ENCODE data around the gene PLD4.

The PLD4 gene

GRCh38 chr14:104956290-104956890 is 31.7 kb downstream of the PLD4 start:
- no peak overlapping the region for H3K4me2 ChIP-seq (ENCODE audit: low read length)
- TF ChIP-seq EZH2phosphoT487 (IDR thresholded peaks at IDR 0.05; ENCODE audit: borderline replicate concordance, low read length) (no peak), CTCF (IDR thresholded peaks at IDR 0.05; ENCODE audit: low read depth, low read length, poor library complexity, severe bottlenecking) (no peak)
- no peaks in the 10 kb centered on the region for H3K79me2 ChIP-seq (ENCODE audit: control insufficient read depth, low read length)
- no peaks in the 10 kb centered on the region for H4K20me1 ChIP-seq (ENCODE audit: control insufficient read depth, insufficient read depth, low read depth, low read length)
- no peaks in the 10 kb centered on the region for H3K9me3 ChIP-seq (ENCODE audit: control insufficient read depth, insufficient read depth, low read length)
- H3K27me3 ChIP-seq (ENCODE audit: control insufficient read depth, low read length) = peaks cover 2% of the 10 kb centered on the region; the same call in 1 of the 2 replicates
- H3K27ac ChIP-seq (ENCODE audit: low read depth, low read length) = no peak overlapping the region
- H3K9me2 ChIP-seq (replicated peaks; ENCODE audit: control insufficient read depth, low read length) = no peaks in the 10 kb centered on the region
- no peaks in the 10 kb centered on the region for H3K4me1 ChIP-seq (ENCODE audit: control insufficient read depth, low read length)
- no peaks in the 10 kb centered on the region for H3F3A ChIP-seq (ENCODE audit: control insufficient read depth, insufficient read depth)
- H3K4me3 ChIP-seq (ENCODE audit: low read length) = no peak overlapping the region
- H3K36me3 ChIP-seq (ENCODE audit: control insufficient read depth, low read length) = no peaks in the 10 kb centered on the region

GRCh38 chr14:104957146-104958113 is 32.8 kb downstream of the PLD4 start:
- Histone ChIP-seq H3K9me2 (replicated peaks; ENCODE audit: control insufficient read depth, low read length) (no peaks in the 10 kb centered on the region), H3K36me3 (ENCODE audit: control insufficient read depth, low read length) (no peaks in the 10 kb centered on the region), H3K79me2 (ENCODE audit: control insufficient read depth, low read length) (no peaks in the 10 kb centered on the region), H3K27ac (ENCODE audit: low read depth, low read length) (no peak overlapping the region), H3K4me3 (ENCODE audit: low read length) (no peak overlapping the region), H3K9me3 (ENCODE audit: control insufficient read depth, insufficient read depth, low read length) (no peaks in the 10 kb centered on the region), H3K4me2 (ENCODE audit: low read length) (no peak overlapping the region), H4K20me1 (ENCODE audit: control insufficient read depth, insufficient read depth, low read depth, low read length) (no peaks in the 10 kb centered on the region), H3F3A (ENCODE audit: control insufficient read depth, insufficient read depth) (no peaks in the 10 kb centered on the region), H3K27me3 (ENCODE audit: control insufficient read depth, low read length) (peaks cover 8% of the 10 kb centered on the region; the same call in 1 of the 2 replicates), H3K4me1 (ENCODE audit: control insufficient read depth, low read length) (no peaks in the 10 kb centered on the region)
- TF ChIP-seq CTCF (IDR thresholded peaks at IDR 0.05; ENCODE audit: low read depth, low read length, poor library complexity, severe bottlenecking) (no peak), EZH2phosphoT487 (IDR thresholded peaks at IDR 0.05; ENCODE audit: borderline replicate concordance, low read length) (no peak)

- Histone ChIP-seq H3K79me2 (ENCODE audit: control insufficient read depth, low read length) (no peaks in the 10 kb centered on the region), H3K27ac (ENCODE audit: low read depth, low read length) (no peak overlapping the region), H3K9me2 (replicated peaks; ENCODE audit: control insufficient read depth, low read length) (no peaks in the 10 kb centered on the region), H3K4me2 (ENCODE audit: low read length) (no peak overlapping the region), H3K27me3 (ENCODE audit: control insufficient read depth, low read length) (peaks cover 17% of the 10 kb centered on the region; the same call in 1 of the 2 replicates), H3K9me3 (ENCODE audit: control insufficient read depth, insufficient read depth, low read length) (no peaks in the 10 kb centered on the region), H3F3A (ENCODE audit: control insufficient read depth, insufficient read depth) (no peaks in the 10 kb centered on the region), H3K36me3 (ENCODE audit: control insufficient read depth, low read length) (no peaks in the 10 kb centered on the region), H3K4me1 (ENCODE audit: control insufficient read depth, low read length) (peaks cover 22% of the 10 kb centered on the region), H4K20me1 (ENCODE audit: control insufficient read depth, insufficient read depth, low read depth, low read length) (no peaks in the 10 kb centered on the region), H3K4me3 (ENCODE audit: low read length) (no peak overlapping the region)
- TF ChIP-seq EZH2phosphoT487 (IDR thresholded peaks at IDR 0.05; ENCODE audit: borderline replicate concordance, low read length) (no peak), CTCF (IDR thresholded peaks at IDR 0.05; ENCODE audit: low read depth, low read length, poor library complexity, severe bottlenecking) (no peak)
Measured at GRCh38 chr14:104964546-104964945, 39.9 kb downstream of the PLD4 start.
